Hepatocyte (in vitro differentiated cells): ENCODE results near the gene SPRR2A. TPM values are rescaled to one million over a fixed set of nuclear protein-coding genes. Genes with fewer than 3 reads are reported as not detected.

Source experiments
- DNase-seq: peaks from one replicate; pipeline ENCODE4 v3.0.0-alpha.2; 2016; ENCODE audit warnings: low spot score
- H2AFZ ChIP-seq: fragments of 200-600 bp; sonication (generic); 2 replicates; pipeline ENCODE4 v1.6.0; 2016; ENCODE audit warnings: antibody characterized with exemption, mild to moderate bottlenecking
- H3K27ac ChIP-seq: fragments of 200-600 bp; sonication (generic); 2 replicates; pipeline ENCODE4 v1.5.1; 2016; ENCODE audit warnings: mild to moderate bottlenecking
- H3K27me3 ChIP-seq: fragments of 200-600 bp; sonication (generic); 2 replicates; pipeline ENCODE4 v1.6.1; 2016
- H3K36me3 ChIP-seq: fragments of 200-600 bp; sonication (generic); replicated peaks from 2 replicates; pipeline ENCODE4 v1.5.1; 2016; ENCODE audit warnings: low read depth; ENCODE audit not compliant: insufficient read depth
- H3K4me1 ChIP-seq: fragments of 200-600 bp; sonication (generic); 2 replicates; pipeline ENCODE4 v1.5.1; 2016; ENCODE audit warnings: mild to moderate bottlenecking, moderate library complexity; ENCODE audit not compliant: insufficient read depth
- H3K4me2 ChIP-seq: fragments of 200-600 bp; sonication (generic); 2 replicates; pipeline ENCODE4 v1.6.0; 2016
- H3K4me3 ChIP-seq: fragments of 200-600 bp; sonication (generic); 2 replicates; pipeline ENCODE4 v1.5.1; 2016; ENCODE audit warnings: mild to moderate bottlenecking
- H3K79me2 ChIP-seq: fragments of 200-600 bp; sonication (generic); 2 replicates; pipeline ENCODE4 v1.6.0; 2017; ENCODE audit warnings: mild to moderate bottlenecking
- H3K9me2 ChIP-seq: fragments of 200-600 bp; sonication (generic); replicated peaks from 2 replicates; pipeline ENCODE4 v1.6.0; 2017; ENCODE audit warnings: mild to moderate bottlenecking; ENCODE audit not compliant: insufficient read depth
- H3K9me3 ChIP-seq: fragments of 200-600 bp; sonication (generic); 2 replicates; pipeline ENCODE4 v1.5.1; 2016; ENCODE audit warnings: low read depth, mild to moderate bottlenecking
- H4K20me1 ChIP-seq: fragments of 200-600 bp; sonication (generic); 2 replicates; pipeline ENCODE4 v1.6.0; 2016; ENCODE audit warnings: mild to moderate bottlenecking; ENCODE audit not compliant: insufficient read depth, poor library complexity, severe bottlenecking
- EZH2 ChIP-seq: fragments of 200-600 bp; sonication (generic); IDR thresholded peaks from 2 replicates; pipeline ENCODE4 v1.6.1; 2016; ENCODE audit warnings: antibody characterized with exemption, mild to moderate bottlenecking, borderline replicate concordance
- EZH2phosphoT487 ChIP-seq: fragments of 200-600 bp; sonication (generic); IDR thresholded peaks from one replicate; pipeline ENCODE4 v1.6.1; 2018; ENCODE audit warnings: antibody characterized with exemption, mild to moderate bottlenecking, low read depth, moderate library complexity; ENCODE audit not compliant: unreplicated experiment, severe bottlenecking
- WGBS: methylation state at CpG from one replicate; pipeline ENCODE4 v1.1.6; 2016; ENCODE audit warnings: low lambda C conversion rate; ENCODE audit errors: missing lambda C conversion rate; 5-methylcytosine and 5-hydroxymethylcytosine counted together
- polyA plus RNA-seq: library from polyadenylated mRNA; unstranded; fragments of >200 nt; fragmentation: Nextera tagmentation; extraction: Ambion mirVana; gene quantifications from 2 replicates; pipeline ENCODE4 v1.2.1, GENCODE V29; 2016
- total RNA-seq: library from RNA; depleted of rRNA; stranded (reverse); fragments of >200 nt; gene quantifications from 2 replicates; pipeline ENCODE4 v1.2.3, GENCODE V29; 2014
- TF ChIP-seq, protein P1 (sequence below): fragments of 200-600 bp; sonication (generic); IDR thresholded peaks from 2 replicates; pipeline ENCODE4 v1.5.1; 2016; ENCODE audit warnings: antibody characterized with exemption, mild to moderate bottlenecking; ENCODE audit not compliant: poor library complexity

The SPRR2A gene
- total and polyA plus RNA-seq, 2 experiments from 2014 or later = not detected

DNA sequence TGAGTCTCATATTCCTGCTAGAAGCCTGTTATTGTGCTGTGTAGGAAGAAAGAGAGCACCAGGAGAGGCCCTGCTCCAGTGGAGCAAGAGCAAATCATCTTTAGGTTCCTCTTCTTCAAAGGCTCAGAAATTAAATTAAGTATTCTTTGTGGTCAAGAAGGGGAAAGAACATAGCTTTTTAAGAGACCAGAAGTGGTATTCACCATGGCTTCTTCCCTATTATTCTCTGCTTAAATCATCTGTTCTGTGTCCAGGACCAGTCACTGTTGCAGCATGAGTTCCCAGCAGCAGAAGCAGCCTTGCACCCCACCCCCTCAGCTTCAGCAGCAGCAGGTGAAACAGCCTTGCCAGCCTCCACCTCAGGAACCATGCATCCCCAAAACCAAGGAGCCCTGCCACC is 25.2 kb downstream of the SPRR2A start:
- Histone ChIP-seq H4K20me1 (no peaks in the 10 kb centered on the region), H3K9me3 (no peaks in the 10 kb centered on the region), H3K9me2 (no peaks in the 10 kb centered on the region), H2AFZ (no peak overlapping the region), H3K4me1 (no peaks in the 10 kb centered on the region), H3K4me2 (no peak overlapping the region), H3K36me3 (no peaks in the 10 kb centered on the region), H3K4me3 (no peak overlapping the region), H3K27me3 (no peaks in the 10 kb centered on the region), H3K27ac (no peak overlapping the region), H3K79me2 (no peaks in the 10 kb centered on the region)
- TF ChIP-seq, protein P1, sequence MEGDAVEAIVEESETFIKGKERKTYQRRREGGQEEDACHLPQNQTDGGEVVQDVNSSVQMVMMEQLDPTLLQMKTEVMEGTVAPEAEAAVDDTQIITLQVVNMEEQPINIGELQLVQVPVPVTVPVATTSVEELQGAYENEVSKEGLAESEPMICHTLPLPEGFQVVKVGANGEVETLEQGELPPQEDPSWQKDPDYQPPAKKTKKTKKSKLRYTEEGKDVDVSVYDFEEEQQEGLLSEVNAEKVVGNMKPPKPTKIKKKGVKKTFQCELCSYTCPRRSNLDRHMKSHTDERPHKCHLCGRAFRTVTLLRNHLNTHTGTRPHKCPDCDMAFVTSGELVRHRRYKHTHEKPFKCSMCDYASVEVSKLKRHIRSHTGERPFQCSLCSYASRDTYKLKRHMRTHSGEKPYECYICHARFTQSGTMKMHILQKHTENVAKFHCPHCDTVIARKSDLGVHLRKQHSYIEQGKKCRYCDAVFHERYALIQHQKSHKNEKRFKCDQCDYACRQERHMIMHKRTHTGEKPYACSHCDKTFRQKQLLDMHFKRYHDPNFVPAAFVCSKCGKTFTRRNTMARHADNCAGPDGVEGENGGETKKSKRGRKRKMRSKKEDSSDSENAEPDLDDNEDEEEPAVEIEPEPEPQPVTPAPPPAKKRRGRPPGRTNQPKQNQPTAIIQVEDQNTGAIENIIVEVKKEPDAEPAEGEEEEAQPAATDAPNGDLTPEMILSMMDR = no peak
- no peak for TF ChIP-seq EZH2
- TF ChIP-seq EZH2phosphoT487 = no peak
- DNase-seq = no peak

GRCh38 chr1:153030895-153031294 is 26.4 kb downstream of the SPRR2A start, which contains the start of gene SPRR1B:
Gene SPRR1B, plus strand, starts transcription at chr1:153031203. Its CDS starts 1,143 bp downstream, at chr1:153032346.
- no peaks in the 10 kb centered on the region for H3K9me3 ChIP-seq
- no peaks in the 10 kb centered on the region for H3K27me3 ChIP-seq
- H3K4me2 ChIP-seq = no peak within 1 kb of the TSS
- no peaks in the 10 kb centered on the region for H3K79me2 ChIP-seq
- no peaks in the 10 kb centered on the region for H4K20me1 ChIP-seq
- no peak within 1 kb of the TSS for H3K27ac ChIP-seq
- no peak within 1 kb of the TSS for H2AFZ ChIP-seq
- no peaks in the 10 kb centered on the region for H3K36me3 ChIP-seq
- no peaks in the 10 kb centered on the region for H3K9me2 ChIP-seq
- DNase-seq = no peak
- H3K4me1 ChIP-seq = no peaks in the 10 kb centered on the region
- H3K4me3 ChIP-seq = no peak within 1 kb of the TSS
- TF ChIP-seq, protein P1 = no peak
- TF ChIP-seq EZH2phosphoT487 (no peak), EZH2 (no peak)

DNA sequence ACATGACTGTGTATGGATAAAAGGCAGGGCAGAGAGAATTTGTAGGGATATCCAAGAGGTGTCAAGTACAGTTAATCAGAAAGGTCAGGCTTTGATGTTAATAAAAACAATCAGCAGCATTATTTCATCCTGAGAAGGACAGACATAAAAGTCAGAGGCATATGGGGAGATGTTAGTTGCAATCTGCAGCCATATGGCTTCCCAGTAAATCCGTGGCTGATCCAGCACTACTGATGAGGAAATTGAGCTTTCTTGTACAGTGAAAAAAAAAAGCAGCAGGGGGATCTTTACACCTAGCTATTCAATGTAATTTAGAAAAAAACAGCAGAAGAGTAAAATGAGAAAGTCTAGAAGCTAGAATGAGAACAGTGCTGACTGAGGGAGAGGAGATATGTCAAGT is 28.5 kb downstream of the SPRR2A start:
- H3K36me3 ChIP-seq = no peaks in the 10 kb centered on the region
- WGBS = 25% methylated on average over 1 of the region's 1 CpG

More for the DNA sequence above, 28.5 kb downstream of the SPRR2A start:
- no peak overlapping the region for H3K4me2 ChIP-seq
- no peaks in the 10 kb centered on the region for H3K4me1 ChIP-seq
- no peaks in the 10 kb centered on the region for H3K27me3 ChIP-seq
- H2AFZ ChIP-seq = no peak overlapping the region
- DNase-seq = no peak
- no peaks in the 10 kb centered on the region for H3K9me2 ChIP-seq
- H3K27ac ChIP-seq = no peak overlapping the region
- no peaks in the 10 kb centered on the region for H4K20me1 ChIP-seq
- TF ChIP-seq EZH2phosphoT487 (no peak), EZH2 (no peak)
- TF ChIP-seq, protein P1 = no peak
- H3K79me2 ChIP-seq = no peaks in the 10 kb centered on the region
- no peak overlapping the region for H3K4me3 ChIP-seq
- H3K9me3 ChIP-seq = no peaks in the 10 kb centered on the region
